ENCODE results near the gene CDC42EP1. TPM values are rescaled to one million over a fixed set of nuclear protein-coding genes. Genes with fewer than 3 reads are reported as not detected.

The CDC42EP1 gene
- total and polyA plus RNA-seq, 2 experiments from 2014 or later = 7.7 to 10.2 TPM

DNA sequence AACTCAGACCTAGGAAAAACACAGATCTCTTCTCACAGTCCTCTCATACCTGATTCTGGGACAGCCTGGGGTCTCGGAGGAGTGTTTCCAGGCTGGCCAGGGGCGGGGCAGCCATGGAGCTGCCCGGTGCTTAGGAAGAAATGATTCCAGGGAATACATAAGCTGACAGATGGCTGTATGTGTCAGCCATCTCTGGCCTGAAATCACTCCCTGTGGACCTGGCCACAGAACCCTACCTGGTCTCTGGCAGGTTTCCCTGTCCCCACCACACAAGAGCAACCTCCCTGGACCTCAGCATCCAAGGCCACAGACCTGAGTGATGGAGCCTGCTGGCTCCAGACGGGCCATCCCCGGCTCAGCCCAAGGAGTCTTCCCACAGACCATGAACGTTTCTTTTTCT, 58.4 kb downstream of the CDC42EP1 start (continued):
- TF ChIP-seq EZH2 (IDR thresholded peaks at IDR 0.05; ENCODE audit: low read depth, unreplicated experiment) (no peak), ZNF114 (CRISPR knock-in tag; IDR thresholded peaks at IDR 0.05) (no peak), STAT1 (IDR thresholded peaks at IDR 0.05; ENCODE audit: unreplicated experiment) (no peak), JUNB (IDR thresholded peaks at IDR 0.05; ENCODE audit: unreplicated experiment) (no peak), ETS1 (IDR thresholded peaks at IDR 0.05) (no peak), NANOG (IDR thresholded peaks at IDR 0.05; ENCODE audit: borderline replicate concordance) (no peak), CREB1 (CRISPR knock-in tag; IDR thresholded peaks at IDR 0.05; ENCODE audit: low read depth) (no peak), POLR2AphosphoS5 (IDR thresholded peaks at IDR 0.05; ENCODE audit: low read depth) (no peak)
- TF ChIP-seq, protein P1, sequence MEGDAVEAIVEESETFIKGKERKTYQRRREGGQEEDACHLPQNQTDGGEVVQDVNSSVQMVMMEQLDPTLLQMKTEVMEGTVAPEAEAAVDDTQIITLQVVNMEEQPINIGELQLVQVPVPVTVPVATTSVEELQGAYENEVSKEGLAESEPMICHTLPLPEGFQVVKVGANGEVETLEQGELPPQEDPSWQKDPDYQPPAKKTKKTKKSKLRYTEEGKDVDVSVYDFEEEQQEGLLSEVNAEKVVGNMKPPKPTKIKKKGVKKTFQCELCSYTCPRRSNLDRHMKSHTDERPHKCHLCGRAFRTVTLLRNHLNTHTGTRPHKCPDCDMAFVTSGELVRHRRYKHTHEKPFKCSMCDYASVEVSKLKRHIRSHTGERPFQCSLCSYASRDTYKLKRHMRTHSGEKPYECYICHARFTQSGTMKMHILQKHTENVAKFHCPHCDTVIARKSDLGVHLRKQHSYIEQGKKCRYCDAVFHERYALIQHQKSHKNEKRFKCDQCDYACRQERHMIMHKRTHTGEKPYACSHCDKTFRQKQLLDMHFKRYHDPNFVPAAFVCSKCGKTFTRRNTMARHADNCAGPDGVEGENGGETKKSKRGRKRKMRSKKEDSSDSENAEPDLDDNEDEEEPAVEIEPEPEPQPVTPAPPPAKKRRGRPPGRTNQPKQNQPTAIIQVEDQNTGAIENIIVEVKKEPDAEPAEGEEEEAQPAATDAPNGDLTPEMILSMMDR (conservative IDR thresholded peaks at IDR 0.05; ENCODE audit: low read depth in 2 of 2) = no peak

Small RNAs within 50 kb of the gene (small RNA-seq; reads per million reads assigned to genes)
- gene RF00017 (ENCODE audit: low replicate concordance) = not detected

Other genes with a start within 250 kb of the CDC42EP1 start
- gene ELFN2, start 133.0 kb upstream of the CDC42EP1 start, total RNA-seq (2014; rRNA removed; shearing (Covaris generic)) = 0.35 and 0.62 TPM in 2 replicates
- 0.18 and 0.23 TPM in 2 replicates for gene ELFN2, start 133.0 kb upstream of the CDC42EP1 start, polyA plus RNA-seq (2016; fragmentation: Nextera tagmentation; extraction: Ambion mirVana)
- 1.9 and 3.8 TPM in 2 replicates for gene MFNG, start 74.1 kb upstream of the CDC42EP1 start, total RNA-seq (2014; rRNA removed; shearing (Covaris generic))
- gene MFNG, start 74.1 kb upstream of the CDC42EP1 start, polyA plus RNA-seq (2016; fragmentation: Nextera tagmentation; extraction: Ambion mirVana) = 1.1 and 1.4 TPM in 2 replicates
- gene CARD10, start 41.1 kb upstream of the CDC42EP1 start, total RNA-seq (2014; rRNA removed; shearing (Covaris generic)) = 17.0 and 17.2 TPM in 2 replicates
- 5.4 and 5.8 TPM in 2 replicates for gene CARD10, start 41.1 kb upstream of the CDC42EP1 start, polyA plus RNA-seq (2016; fragmentation: Nextera tagmentation; extraction: Ambion mirVana)
- not detected in 2 replicates for gene LGALS2, start 19.6 kb downstream of the CDC42EP1 start, total RNA-seq (2014; rRNA removed; shearing (Covaris generic))
- not detected in 2 replicates for gene LGALS2, start 19.6 kb downstream of the CDC42EP1 start, polyA plus RNA-seq (2016; fragmentation: Nextera tagmentation; extraction: Ambion mirVana)
- gene GGA1, start 48.4 kb downstream of the CDC42EP1 start, total RNA-seq (2014; rRNA removed; shearing (Covaris generic)) = 53.7 and 57.1 TPM in 2 replicates
- 33.1 and 36.9 TPM in 2 replicates for gene GGA1, start 48.4 kb downstream of the CDC42EP1 start, polyA plus RNA-seq (2016; fragmentation: Nextera tagmentation; extraction: Ambion mirVana)
- gene SH3BP1, start 79.2 kb downstream of the CDC42EP1 start, total RNA-seq (2014; rRNA removed; shearing (Covaris generic)) = 46.7 and 50.4 TPM in 2 replicates
- gene SH3BP1, start 79.2 kb downstream of the CDC42EP1 start, polyA plus RNA-seq (2016; fragmentation: Nextera tagmentation; extraction: Ambion mirVana) = 9.5 and 10.9 TPM in 2 replicates
- gene PDXP, start 98.2 kb downstream of the CDC42EP1 start, total RNA-seq (2014; rRNA removed; shearing (Covaris generic)) = 44.2 and 55.6 TPM in 2 replicates
- gene PDXP, start 98.2 kb downstream of the CDC42EP1 start, polyA plus RNA-seq (2016; fragmentation: Nextera tagmentation; extraction: Ambion mirVana) = 15.0 and 18.5 TPM in 2 replicates
- gene LGALS1, start 115.2 kb downstream of the CDC42EP1 start, total RNA-seq (2014; rRNA removed; shearing (Covaris generic)) = 31.2 and 58.7 TPM in 2 replicates
- gene LGALS1, start 115.2 kb downstream of the CDC42EP1 start, polyA plus RNA-seq (2016; fragmentation: Nextera tagmentation; extraction: Ambion mirVana) = 62.5 and 72.6 TPM in 2 replicates
- 18.6 and 22.2 TPM in 2 replicates for gene NOL12, start 125.9 kb downstream of the CDC42EP1 start, total RNA-seq (2014; rRNA removed; shearing (Covaris generic))
- gene NOL12, start 125.9 kb downstream of the CDC42EP1 start, polyA plus RNA-seq (2016; fragmentation: Nextera tagmentation; extraction: Ambion mirVana) = 48.5 and 58.8 TPM in 2 replicates
- 41.2 and 48.4 TPM in 2 replicates for gene TRIOBP, start 136.6 kb downstream of the CDC42EP1 start, total RNA-seq (2014; rRNA removed; shearing (Covaris generic))
- 21.4 and 22.6 TPM in 2 replicates for gene TRIOBP, start 136.6 kb downstream of the CDC42EP1 start, polyA plus RNA-seq (2016; fragmentation: Nextera tagmentation; extraction: Ambion mirVana)
- gene GCAT, start 247.5 kb downstream of the CDC42EP1 start, total RNA-seq (2014; rRNA removed; shearing (Covaris generic)) = 61.3 and 87.3 TPM in 2 replicates
- gene GCAT, start 247.5 kb downstream of the CDC42EP1 start, polyA plus RNA-seq (2016; fragmentation: Nextera tagmentation; extraction: Ambion mirVana) = 36.8 and 39.1 TPM in 2 replicates